ENCODE data around the gene JMJD8. TPM values are rescaled to one million over a fixed set of nuclear protein-coding genes. Genes with fewer than 3 reads are reported as not detected.

Gene JMJD8
- total and polyA plus RNA-seq, 9 of the 15 experiments (the other 6 are each of a cell fraction or from before 2014, with no cell fraction given), result 1.2 to 50.6 (median 29.3) TPM

- TF ChIP-seq XRCC5 (IDR thresholded peaks at IDR 0.05; ENCODE audit: low read depth, low read length), result no peak
- no peak for TF ChIP-seq SNAPC5 (CRISPR knock-in tag; IDR thresholded peaks at IDR 0.05)
- TF ChIP-seq ZFX (CRISPR knock-in tag; IDR thresholded peaks at IDR 0.05), result peak; percentile 72
- peak; percentile 78 for TF ChIP-seq CXXC5 (CRISPR knock-in tag; IDR thresholded peaks at IDR 0.05)
- 0 out of 2 replicates have a peak, but pooled peaks have one; percentile 14 for TF ChIP-seq SUPT5H (IDR thresholded peaks at IDR 0.05)
- TF ChIP-seq SRSF1 (IDR thresholded peaks at IDR 0.05; ENCODE audit: low read depth, low read length), result no peak
- TF ChIP-seq HMG20A (CRISPR knock-in tag; conservative IDR thresholded peaks at IDR 0.05), result no peak
- no peak for TF ChIP-seq ZKSCAN8 (CRISPR knock-in tag; IDR thresholded peaks at IDR 0.05)
- no peak for TF ChIP-seq TSHZ1 (CRISPR knock-in tag; IDR thresholded peaks at IDR 0.05)
- TF ChIP-seq RBFOX2 (IDR thresholded peaks at IDR 0.05; ENCODE audit: low read depth, low read length), result peak; percentile 52
- no peak for TF ChIP-seq ZNF431 (CRISPR knock-in tag; IDR thresholded peaks at IDR 0.05)
- TF ChIP-seq CCNT2 (IDR thresholded peaks at IDR 0.05; ENCODE audit: borderline replicate concordance, extremely low read depth, insufficient read length, low read depth, low read length), result peak; percentile 19
- peak; percentile 19; the same call in 1 of the 2 replicates for TF ChIP-seq POLR2A (conservative IDR thresholded peaks at IDR 0.05)
- TF ChIP-seq FOXP1 (CRISPR knock-in tag; IDR thresholded peaks at IDR 0.05), result peak; percentile 42
- TF ChIP-seq RCOR1 (IDR thresholded peaks at IDR 0.05; ENCODE audit: borderline replicate concordance in 1 of 2, low read depth in 2 of 2, low read length in 2 of 2), result 0 out of 4 replicates have a peak, but pooled peaks of 1 of the 2 experiments have one; percentile 45
- no peak for TF ChIP-seq ZNF384 (IDR thresholded peaks at IDR 0.05; ENCODE audit: low read depth, low read length)
- no peak for TF ChIP-seq SLC30A9 (CRISPR knock-in tag; IDR thresholded peaks at IDR 0.05)
- 0 out of 4 replicates have a peak, but pooled peaks of 1 of the 2 experiments have one; percentile 26 for TF ChIP-seq MAZ (CRISPR knock-in tag; conservative IDR thresholded peaks at IDR 0.05 in 1 of 2, IDR thresholded peaks at IDR 0.05 in 1 of 2)
- TF ChIP-seq CBX3 (IDR thresholded peaks at IDR 0.05; ENCODE audit: borderline replicate concordance in 1 of 2, low read length in 2 of 2), result peak in 1 of 2 experiments; percentile 80; a peak in 1 of 3 replicates
Observed at GRCh38 chr16:681746-682427, 2.2 kb downstream of the JMJD8 start (continued).

All from K562 (cell line).